ENCODE data around the gene EIF3L. TPM values are rescaled to one million over a fixed set of nuclear protein-coding genes. Genes with fewer than 3 reads are reported as not detected.
A peak's percentile ranks its signal among the peaks of the same experiment; 100 is the strongest.

EIF3L gene
- total RNA-seq, 1 donor from 2014 or later = 480 TPM

- peak; percentile 80 for DNase-seq
- Mint-ChIP-seq H3K36me3 (ENCODE audit: low read depth) (peaks cover 35% of the 10 kb centered on the region), H3K9me3 (no peaks in the 10 kb centered on the region), H3K4me1 (peaks cover 37% of the 10 kb centered on the region), H3K4me3 (peak overlapping the region; percentile 98), H3K27ac (peak overlapping the region; percentile 97), H3K27me3 (no peaks in the 10 kb centered on the region)
- intact Hi-C loops (cut with micrococcal nuclease) = loop anchor here (1.0 kb wide), 2 partner anchors 86 to 240 kb away; partner anchors contain the start of gene GGA1
These were observed 581 bp upstream of the EIF3L start for GRCh38 chr22:37848587-37849088.

- Mint-ChIP-seq H3K27ac (no peak overlapping the region), H3K4me1 (peaks cover 48% of the 10 kb centered on the region), H3K27me3 (no peaks in the 10 kb centered on the region), H3K9me3 (no peaks in the 10 kb centered on the region), H3K36me3 (ENCODE audit: low read depth) (peaks cover 55% of the 10 kb centered on the region), H3K4me3 (peak overlapping the region; percentile 98)
- intact Hi-C loops (cut with micrococcal nuclease) = no loop called here
- DNase-seq = no peak
These were observed 1.6 kb downstream of the EIF3L start for GRCh38 chr22:37850801-37851200.

- intact Hi-C loops (cut with micrococcal nuclease) = no loop called here
- Mint-ChIP-seq H3K27ac (no peak overlapping the region), H3K36me3 (ENCODE audit: low read depth) (peaks cover 62% of the 10 kb centered on the region), H3K4me3 (no peak overlapping the region), H3K4me1 (peaks cover 46% of the 10 kb centered on the region), H3K27me3 (no peaks in the 10 kb centered on the region), H3K9me3 (no peaks in the 10 kb centered on the region)
- DNase-seq = no peak
These were observed 3.2 kb downstream of the EIF3L start for GRCh38 chr22:37852418-37852817.

GRCh38 chr22:37854946-37855345 lies 5.7 kb downstream of the EIF3L start:
- no peak overlapping the region for H3K27ac Mint-ChIP-seq
- H3K9me3 Mint-ChIP-seq = no peaks in the 10 kb centered on the region

GRCh38 chr22:37855462-37855861 lies 6.2 kb downstream of the EIF3L start:
- no peaks in the 10 kb centered on the region for H3K9me3 Mint-ChIP-seq
- H3K4me3 Mint-ChIP-seq = no peak overlapping the region
- H3K4me1 Mint-ChIP-seq = peaks cover 31% of the 10 kb centered on the region
- peaks cover 66% of the 10 kb centered on the region for H3K36me3 Mint-ChIP-seq (ENCODE audit: low read depth)
- no peak overlapping the region for H3K27ac Mint-ChIP-seq
- H3K27me3 Mint-ChIP-seq = no peaks in the 10 kb centered on the region
- DNase-seq = no peak
- intact Hi-C loops (cut with micrococcal nuclease) = no loop called here

More at GRCh38 chr22:37854946-37855345, 5.7 kb downstream of the EIF3L start:
- Mint-ChIP-seq H3K36me3 (ENCODE audit: low read depth) (peaks cover 64% of the 10 kb centered on the region), H3K4me3 (no peak overlapping the region), H3K27me3 (no peaks in the 10 kb centered on the region), H3K4me1 (peaks cover 31% of the 10 kb centered on the region)
- intact Hi-C loops (cut with micrococcal nuclease) = no loop called here
- DNase-seq = no peak

- intact Hi-C loops (cut with micrococcal nuclease) = no loop called here
- H3K4me3 Mint-ChIP-seq = no peak overlapping the region
- peaks cover 66% of the 10 kb centered on the region for H3K36me3 Mint-ChIP-seq (ENCODE audit: low read depth)
- H3K4me1 Mint-ChIP-seq = peaks cover 5% of the 10 kb centered on the region
- no peaks in the 10 kb centered on the region for H3K9me3 Mint-ChIP-seq
- no peak overlapping the region for H3K27ac Mint-ChIP-seq
- DNase-seq = no peak
- H3K27me3 Mint-ChIP-seq = no peaks in the 10 kb centered on the region
These were observed 11.7 kb downstream of the EIF3L start for GRCh38 chr22:37860796-37861421.

- H3K27me3 Mint-ChIP-seq = no peaks in the 10 kb centered on the region
- no peak for DNase-seq
- no peak overlapping the region for H3K27ac Mint-ChIP-seq
- peaks cover 64% of the 10 kb centered on the region for H3K36me3 Mint-ChIP-seq (ENCODE audit: low read depth)
- no peaks in the 10 kb centered on the region for H3K9me3 Mint-ChIP-seq
- H3K4me1 Mint-ChIP-seq = peaks cover 5% of the 10 kb centered on the region
- no peak overlapping the region for H3K4me3 Mint-ChIP-seq
- intact Hi-C loops (cut with micrococcal nuclease) = loop anchor here (1.0 kb wide), 1 partner anchor 45 kb away; no protein-coding TSS in a partner anchor
These were observed 13.5 kb downstream of the EIF3L start for GRCh38 chr22:37862570-37863325.

- no peak for DNase-seq
- Mint-ChIP-seq H3K27me3 (no peaks in the 10 kb centered on the region), H3K27ac (no peak overlapping the region), H3K4me3 (no peak overlapping the region), H3K36me3 (ENCODE audit: low read depth) (peaks cover 65% of the 10 kb centered on the region), H3K4me1 (peaks cover 5% of the 10 kb centered on the region), H3K9me3 (no peaks in the 10 kb centered on the region)
- intact Hi-C loops (cut with micrococcal nuclease) = no loop called here
These were observed 16.3 kb downstream of the EIF3L start for GRCh38 chr22:37865510-37865909.

GRCh38 chr22:37870273-37870672 lies 21.1 kb downstream of the EIF3L start:
- Mint-ChIP-seq H3K9me3 (no peaks in the 10 kb centered on the region), H3K27ac (no peak overlapping the region), H3K4me3 (no peak overlapping the region), H3K27me3 (no peaks in the 10 kb centered on the region), H3K4me1 (no peaks in the 10 kb centered on the region), H3K36me3 (ENCODE audit: low read depth) (peaks cover 58% of the 10 kb centered on the region)
- intact Hi-C loops (cut with micrococcal nuclease) = no loop called here
- no peak for DNase-seq

GRCh38 chr22:37880668-37881440 lies 31.6 kb downstream of the EIF3L start:
- no peak for DNase-seq
- no peak overlapping the region for H3K27ac Mint-ChIP-seq
- H3K4me1 Mint-ChIP-seq = peaks cover 6% of the 10 kb centered on the region
- intact Hi-C loops (cut with micrococcal nuclease) = no loop called here
- H3K36me3 Mint-ChIP-seq (ENCODE audit: low read depth) = peaks cover 51% of the 10 kb centered on the region
- H3K4me3 Mint-ChIP-seq = no peak overlapping the region
- no peaks in the 10 kb centered on the region for H3K9me3 Mint-ChIP-seq
- no peaks in the 10 kb centered on the region for H3K27me3 Mint-ChIP-seq

GRCh38 chr22:37884420-37884819 lies 35.2 kb downstream of the EIF3L start:
- no peak for DNase-seq
- intact Hi-C loops (cut with micrococcal nuclease) = no loop called here
- Mint-ChIP-seq H3K36me3 (ENCODE audit: low read depth) (peaks cover 50% of the 10 kb centered on the region), H3K9me3 (no peaks in the 10 kb centered on the region), H3K27ac (no peak overlapping the region), H3K4me3 (no peak overlapping the region), H3K27me3 (no peaks in the 10 kb centered on the region), H3K4me1 (peaks cover 14% of the 10 kb centered on the region)

GRCh38 chr22:37887584-37888378 lies 38.6 kb downstream of the EIF3L start:
- Mint-ChIP-seq H3K9me3 (no peaks in the 10 kb centered on the region), H3K36me3 (ENCODE audit: low read depth) (peaks cover 49% of the 10 kb centered on the region), H3K27me3 (no peaks in the 10 kb centered on the region), H3K27ac (peak overlapping the region; percentile 25), H3K4me3 (no peak overlapping the region), H3K4me1 (peaks cover 14% of the 10 kb centered on the region)
- intact Hi-C loops (cut with micrococcal nuclease) = no loop called here
- no peak for DNase-seq

GRCh38 chr22:37891926-37892325 lies 42.7 kb downstream of the EIF3L start:
- Mint-ChIP-seq H3K9me3 (no peaks in the 10 kb centered on the region), H3K27me3 (no peaks in the 10 kb centered on the region), H3K4me1 (peaks cover 31% of the 10 kb centered on the region), H3K36me3 (ENCODE audit: low read depth) (peaks cover 41% of the 10 kb centered on the region), H3K4me3 (no peak overlapping the region), H3K27ac (no peak overlapping the region)
- DNase-seq = no peak
- intact Hi-C loops (cut with micrococcal nuclease) = no loop called here
